Measurements from ENCODE around the gene ETV1.

DNA sequence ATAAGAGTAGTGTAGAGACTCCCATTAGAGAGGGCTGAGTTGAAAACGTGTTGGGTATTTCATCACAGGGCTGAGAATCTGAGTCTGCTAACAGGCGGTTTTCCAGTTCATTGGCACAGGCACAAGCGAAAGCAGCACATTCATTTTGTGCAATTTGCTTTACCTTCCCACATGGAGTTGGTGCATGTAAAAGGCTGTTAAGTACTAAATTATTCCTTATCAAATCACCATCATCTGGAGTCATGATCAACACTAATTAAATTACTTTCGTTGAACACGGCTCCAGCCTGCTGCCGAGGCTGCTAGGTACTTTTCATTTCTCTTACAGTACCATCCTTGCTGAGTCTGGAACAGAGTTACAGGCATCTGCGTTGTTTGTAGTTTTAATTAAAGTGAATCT is 43.8 kb downstream of the ETV1 start:
- TF ChIP-seq CTCF (conservative IDR thresholded peaks at IDR 0.05) (no peak), ZFX (IDR thresholded peaks at IDR 0.05) (no peak)
